Mucosa of gallbladder (tissue), 1 donor: ENCODE data around the gene MDC1. TPM values are rescaled to one million over a fixed set of nuclear protein-coding genes. Genes with fewer than 3 reads are reported as not detected.
A peak's percentile ranks its signal among the peaks of the same experiment; 100 is the strongest.

Experiments
- DNase-seq: peaks from one replicate; pipeline ENCODE4 v3.0.0-alpha.2; 2020; ENCODE audit warnings: low spot score
- total RNA-seq: library from RNA; stranded (reverse); gene quantifications from one replicate; pipeline ENCODE4 v1.2.1, GENCODE V29; 2021
- donor health status: DM: no; HTN: no; CAD: no.

The MDC1 gene
- total RNA-seq, 1 donor from 2014 or later = 33.4 TPM

- no peak for DNase-seq
Observed at GRCh38 chr6:30747300-30747687, 30.2 kb upstream of the MDC1 start.

- DNase-seq = peak; percentile 91
Observed at GRCh38 chr6:30744054-30744805, 27.1 kb upstream of the MDC1 start, which contains the start of gene IER3. TSS of gene IER3 (minus strand) at chr6:30744547. CDS start at chr6:30744518, 29 bp downstream.

GRCh38 chr6:30743099-30744053, 26.3 kb upstream of the MDC1 start:
- DNase-seq = no peak

- DNase-seq = peak; percentile 97
Observed at GRCh38 chr6:30742316-30743098, 25.4 kb upstream of the MDC1 start, which contains the start of gene FLOT1. TSS of gene FLOT1 (minus strand) at chr6:30742687. CDS start at chr6:30742189, 498 bp downstream.

GRCh38 chr6:30741789-30742315, 24.8 kb upstream of the MDC1 start:
- DNase-seq = no peak

GRCh38 chr6:30741063-30741779, 24.1 kb upstream of the MDC1 start:
- DNase-seq = no peak

- DNase-seq = no peak
Observed at GRCh38 chr6:30740540-30740870, 23.4 kb upstream of the MDC1 start.

- DNase-seq = no peak
Observed at GRCh38 chr6:30738532-30738931, 21.5 kb upstream of the MDC1 start.

- DNase-seq = no peak
Observed at GRCh38 chr6:30735668-30736314, 18.7 kb upstream of the MDC1 start.

GRCh38 chr6:30732237-30732943, 15.3 kb upstream of the MDC1 start:
- DNase-seq = no peak

GRCh38 chr6:30730601-30731435, 13.7 kb upstream of the MDC1 start:
- peak; percentile 78 for DNase-seq

- no peak for DNase-seq
Observed at GRCh38 chr6:30727920-30728553, 11.0 kb upstream of the MDC1 start.

- no peak for DNase-seq
Observed at GRCh38 chr6:30726506-30727413, 9.7 kb upstream of the MDC1 start.

GRCh38 chr6:30725713-30726505, 8.8 kb upstream of the MDC1 start:
- DNase-seq = no peak

- no peak for DNase-seq
Observed at GRCh38 chr6:30724906-30725667, 8.0 kb upstream of the MDC1 start.
